ENCODE measurements around the gene OLFM3. TPM values are rescaled to one million over a fixed set of nuclear protein-coding genes. Genes with fewer than 3 reads are reported as not detected.

The OLFM3 gene
- total RNA-seq, 1 experiment from 2014 or later = not detected

DNA sequence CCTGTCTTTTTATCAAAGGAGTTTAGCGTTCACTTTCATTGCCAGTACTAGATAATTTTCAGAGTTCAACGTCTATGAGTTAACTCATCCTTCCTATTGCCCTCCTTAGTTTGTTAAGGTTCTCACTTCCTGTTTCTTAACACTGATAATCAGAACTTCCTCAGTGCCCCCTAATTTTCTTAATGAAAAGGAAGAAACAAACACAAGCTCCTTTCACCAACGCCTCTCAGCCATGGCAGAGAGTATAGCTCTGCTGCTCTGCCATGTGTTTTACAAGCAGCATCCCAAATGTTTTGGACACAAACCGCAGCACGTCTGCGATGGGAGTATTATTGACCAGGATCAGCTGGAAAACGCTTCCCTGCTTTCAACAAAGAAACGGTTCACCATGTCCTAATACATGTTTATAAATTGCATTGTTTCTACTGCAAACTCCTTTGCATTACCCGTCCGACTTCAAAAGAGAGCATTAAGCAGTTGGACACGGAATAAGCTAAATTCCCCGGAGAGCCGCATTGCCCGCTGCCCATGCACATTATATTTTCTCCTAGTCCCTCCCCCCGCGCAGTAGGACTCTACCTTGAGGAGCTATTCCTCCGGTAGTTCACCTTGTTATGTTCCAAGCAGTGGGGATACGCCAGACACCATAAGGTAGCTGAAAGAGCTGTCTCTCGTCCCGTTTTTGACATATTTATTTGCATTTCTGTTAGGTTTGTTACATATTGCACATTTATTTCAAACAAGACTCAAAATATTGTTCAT is 561 bp downstream of the OLFM3 start:
- no peak overlapping the region for H3K27ac ChIP-seq (ENCODE audit: low read depth, low read length)
- ChIA-PET POLR2A (no interaction called here), RAD21 (ENCODE audit: low non-redundant PET in 1 of 2, low total read pairs in 2 of 2, uncharacterized antibody in 2 of 2, unreplicated experiment in 2 of 2) (no interaction called here), CTCF (no interaction called here)
- no peaks in the 10 kb centered on the region for H3K27me3 ChIP-seq (ENCODE audit: insufficient read depth, low read length)
- no peak overlapping the region for H2AFZ ChIP-seq (ENCODE audit: low read depth, low read length, poor library complexity, severe bottlenecking)
- H4K20me1 ChIP-seq (ENCODE audit: insufficient read depth) = no peaks in the 10 kb centered on the region
- no peak for ATAC-seq
- no peak overlapping the region for H3K4me3 ChIP-seq (replicated peaks in 1 of 2; ENCODE audit: low read depth in 1 of 2, low read length in 2 of 2)
- 0 out of 4 replicates have a peak, but pooled peaks cover 0 to 3% of the 10 kb centered on the region in 2 experiments for H3K9me3 ChIP-seq (ENCODE audit: control insufficient read depth in 1 of 2, insufficient read depth in 1 of 2, low read depth in 1 of 2, low read length in 2 of 2)
- H3K4me2 ChIP-seq (ENCODE audit: low read length) = no peak overlapping the region
- no peaks in the 10 kb centered on the region for H3K36me3 ChIP-seq (ENCODE audit: control insufficient read depth in 1 of 2, insufficient read depth in 2 of 2, low read length in 2 of 2)
- no peak for TF ChIP-seq ZFX (IDR thresholded peaks at IDR 0.05)
- TF ChIP-seq ZNF274 (IDR thresholded peaks at IDR 0.05; ENCODE audit: low read depth, low read length) = no peak
- no peak for TF ChIP-seq ATF3 (IDR thresholded peaks at IDR 0.05)
- H3K79me2 ChIP-seq (ENCODE audit: insufficient read depth, low read length) = no peaks in the 10 kb centered on the region
- no peaks in the 10 kb centered on the region for H3K9me2 ChIP-seq (ENCODE audit: insufficient read depth)
- BruUV-seq (replicated peaks) = no TSS peak
- no peak for DNase-seq (ENCODE audit: low read depth, low spot score)
- no peaks in the 10 kb centered on the region for H3K4me1 ChIP-seq (ENCODE audit: control insufficient read depth in 1 of 2, insufficient read depth in 2 of 2, low read length in 2 of 2)
- intact Hi-C loops (cut with micrococcal nuclease) = loop anchor here (10.0 kb wide), 2 partner anchors 199 to 429 kb away; no protein-coding TSS in a partner anchor
- H3K9ac ChIP-seq (ENCODE audit: low read length) = no peak overlapping the region

GRCh38 chr1:101993710-101994109 is 3.0 kb downstream of the OLFM3 start:
- BruUV-seq (replicated peaks) = no TSS peak
- H3K9me3 ChIP-seq (ENCODE audit: control insufficient read depth in 1 of 2, insufficient read depth in 1 of 2, low read depth in 1 of 2, low read length in 2 of 2) = no peaks in the 10 kb centered on the region
- H3K4me3 ChIP-seq (replicated peaks in 1 of 2; ENCODE audit: low read depth in 1 of 2, low read length in 2 of 2) = no peak overlapping the region
- no peak for TF ChIP-seq TCF7L2 (IDR thresholded peaks at IDR 0.05; ENCODE audit: borderline replicate concordance, extremely low read depth, insufficient read depth, insufficient read length)
- no peak for TF ChIP-seq MAX (IDR thresholded peaks at IDR 0.05)
- TF ChIP-seq SP1 (IDR thresholded peaks at IDR 0.05; ENCODE audit: low read depth) = no peak
- no peak for TF ChIP-seq EZH2phosphoT487 (IDR thresholded peaks at IDR 0.05; ENCODE audit: borderline replicate concordance)
- TF ChIP-seq RAD21 (IDR thresholded peaks at IDR 0.05; ENCODE audit: low read depth) = 0 out of 2 replicates have a peak, but pooled peaks have one; percentile 13
- no peak for TF ChIP-seq CBX3 (IDR thresholded peaks at IDR 0.05; ENCODE audit: low read depth)
- TF ChIP-seq EZH2 (IDR thresholded peaks at IDR 0.05) = no peak
- no peak for TF ChIP-seq CEBPB (IDR thresholded peaks at IDR 0.05; ENCODE audit: low read depth)
- POLR2A ChIA-PET = no interaction called here
- DNase-seq (ENCODE audit: low read depth, low spot score) = no peak
- RAD21 ChIA-PET (ENCODE audit: low non-redundant PET in 1 of 2, low total read pairs in 2 of 2, uncharacterized antibody in 2 of 2, unreplicated experiment in 2 of 2) = no interaction called here
- H3K27ac ChIP-seq (ENCODE audit: low read depth, low read length) = no peak overlapping the region
- H4K20me1 ChIP-seq (ENCODE audit: insufficient read depth) = no peaks in the 10 kb centered on the region
- H2AFZ ChIP-seq (ENCODE audit: low read depth, low read length, poor library complexity, severe bottlenecking) = no peak overlapping the region
- no peaks in the 10 kb centered on the region for H3K27me3 ChIP-seq (ENCODE audit: insufficient read depth, low read length)
- CTCF ChIA-PET = interaction anchor here (0.9 to 1.4 kb wide), 2 partner anchors 17 to 1467 kb away, joined by 3 to 5 read pairs; no protein-coding TSS in a partner anchor
- no peaks in the 10 kb centered on the region for H3K4me1 ChIP-seq (ENCODE audit: control insufficient read depth in 1 of 2, insufficient read depth in 2 of 2, low read length in 2 of 2)
- no peaks in the 10 kb centered on the region for H3K9me2 ChIP-seq (ENCODE audit: insufficient read depth)
- no peak overlapping the region for H3K9ac ChIP-seq (ENCODE audit: low read length)
- no peak for ATAC-seq
- no peaks in the 10 kb centered on the region for H3K79me2 ChIP-seq (ENCODE audit: insufficient read depth, low read length)
- no peaks in the 10 kb centered on the region for H3K36me3 ChIP-seq (ENCODE audit: control insufficient read depth in 1 of 2, insufficient read depth in 2 of 2, low read length in 2 of 2)
- intact Hi-C loops (cut with micrococcal nuclease) = loop anchor here (10.0 kb wide), 2 partner anchors 201 to 431 kb away; no protein-coding TSS in a partner anchor
- no peak overlapping the region for H3K4me2 ChIP-seq (ENCODE audit: low read length)
